GM19351 (cell line): ENCODE measurements around the gene SDHC.
"Not testable (repeated sequence)": the region's sequence is repeated elsewhere in the genome, so short reads cannot be mapped to it uniquely, and the experiment has no call there.

Experiments used
- ATAC-seq: cut with Tn5 transposase; IDR thresholded peaks from one replicate; pipeline ENCODE4 v1.9.1; 2021; ENCODE audit warnings: mild to moderate bottlenecking, moderate library complexity; ENCODE audit not compliant: unreplicated experiment

SDHC gene

DNA sequence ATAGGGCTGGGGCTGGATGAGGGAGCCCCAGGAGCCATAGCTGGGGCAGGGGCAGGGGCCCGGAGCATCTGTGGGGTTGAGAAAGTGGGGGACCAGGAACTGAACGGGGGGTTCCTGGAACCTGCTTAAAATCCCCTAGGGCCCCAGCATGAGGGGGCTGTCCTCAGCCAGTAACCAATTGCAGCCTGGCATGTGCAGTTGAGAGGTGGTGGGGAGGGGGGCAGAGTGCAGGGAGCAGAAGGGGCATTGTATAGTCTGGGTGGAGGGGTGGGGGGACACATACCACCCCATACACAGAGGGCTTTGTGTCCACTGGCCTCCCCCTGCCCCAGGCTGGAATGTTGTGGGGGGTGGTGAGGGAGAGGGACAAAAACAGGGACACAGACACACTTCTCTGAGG is 4.3 kb upstream of the SDHC start, which contains the start of gene MPZ:
Gene MPZ (minus strand): TSS at position 101 of the 400 bp plus-strand sequence. CDS start 63 bp downstream, at position 38.
- ATAC-seq, result no peak

DNA sequence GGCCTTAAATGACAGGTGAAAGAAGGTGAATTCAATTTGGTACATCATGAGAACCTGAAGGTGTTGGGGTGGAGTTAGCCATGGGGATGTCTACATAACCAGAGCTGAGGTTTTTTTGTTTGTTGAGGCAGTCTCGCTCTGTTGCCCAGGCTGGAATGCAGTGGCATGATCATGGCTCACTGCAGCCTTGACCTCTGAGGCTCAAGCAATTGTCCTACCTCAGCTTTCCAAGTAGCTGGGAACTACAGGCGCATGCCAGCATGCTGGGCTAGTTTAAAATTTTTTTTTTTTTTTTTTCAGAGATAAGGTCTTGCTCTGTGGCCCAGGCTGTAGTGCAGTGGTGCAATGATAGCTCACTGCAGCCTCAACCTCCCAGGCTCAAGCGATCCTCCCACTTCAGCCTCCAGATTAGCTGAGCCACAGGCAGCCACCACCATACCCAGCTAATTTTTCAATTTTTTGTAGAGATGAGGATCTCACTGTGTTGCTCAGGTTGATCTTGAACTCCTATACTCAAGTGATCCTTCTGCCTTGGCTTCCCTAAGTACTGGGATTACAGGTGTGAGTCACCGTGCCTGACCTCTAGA is 2.5 kb upstream of the SDHC start:
- no peak for ATAC-seq

DNA sequence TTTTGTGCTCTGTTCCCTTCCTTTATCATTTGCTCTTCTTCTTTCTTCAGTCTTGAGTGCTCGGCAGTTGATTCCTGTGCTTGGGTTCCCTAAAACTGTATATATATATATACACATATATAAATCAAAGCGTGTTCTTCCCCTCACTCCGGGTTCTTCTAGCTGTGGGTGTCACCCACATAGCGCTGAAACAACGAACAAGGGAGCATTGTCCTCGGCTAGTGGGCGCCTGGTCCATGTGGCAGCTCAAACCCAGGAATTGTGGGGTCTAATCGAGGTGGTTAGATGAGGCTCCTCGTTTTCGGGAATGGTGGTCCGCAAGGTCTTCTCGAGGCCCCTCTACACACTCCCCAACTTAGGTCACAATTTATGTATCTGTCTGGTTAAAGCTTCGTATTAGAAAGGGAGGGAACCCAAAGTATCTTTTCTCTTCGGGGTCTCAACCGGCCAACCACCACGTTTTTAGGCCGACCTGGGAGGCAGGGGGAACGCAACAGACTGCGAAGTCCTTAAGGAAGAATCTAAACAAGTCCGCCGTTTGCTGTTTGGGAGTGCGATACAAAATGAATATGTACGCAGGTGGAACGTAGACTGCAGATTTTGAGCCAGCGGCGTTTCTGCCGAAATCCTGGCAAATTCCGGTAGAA is 504 bp upstream of the SDHC start:
- ATAC-seq, result no peak

DNA sequence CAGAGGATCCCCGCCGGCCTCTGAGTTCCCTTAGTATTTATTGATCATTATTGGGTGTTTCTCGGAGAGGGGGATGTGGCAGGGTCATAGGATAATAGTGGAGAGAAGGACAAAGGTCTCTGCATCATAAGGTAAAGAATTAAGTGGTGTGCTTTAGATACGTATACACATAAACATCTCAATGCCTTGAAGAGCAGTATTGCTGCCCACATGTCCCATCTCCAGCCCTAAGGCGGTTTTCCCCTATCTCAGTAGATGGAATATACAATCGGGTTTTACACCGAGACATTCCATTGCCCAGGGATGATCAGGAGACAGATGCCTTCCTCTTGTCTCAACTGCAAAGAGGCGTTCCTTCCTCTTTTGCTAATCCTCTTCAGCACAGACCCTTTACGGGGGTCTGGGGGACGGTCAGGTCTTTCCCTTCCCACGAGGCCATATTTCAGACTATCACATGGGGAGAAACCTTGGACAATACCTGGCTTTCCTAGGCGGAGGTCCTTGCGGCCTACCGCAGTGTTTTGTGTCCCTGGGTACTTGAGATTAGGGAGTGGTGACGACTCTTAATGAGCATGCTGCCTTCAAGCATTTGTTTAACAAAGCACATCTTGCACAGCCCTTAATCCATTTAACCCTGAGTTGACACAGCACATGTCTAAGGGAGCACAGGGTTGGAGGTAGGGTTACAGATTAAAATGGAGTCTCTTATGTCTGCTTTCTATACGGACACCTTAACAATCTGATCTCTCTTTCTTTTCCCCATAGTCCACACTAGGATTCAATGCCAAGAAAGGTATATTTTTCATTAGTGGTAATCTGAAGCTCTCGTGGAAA is 1.9 kb downstream of the SDHC start:
- not testable (repeated sequence) for ATAC-seq

DNA sequence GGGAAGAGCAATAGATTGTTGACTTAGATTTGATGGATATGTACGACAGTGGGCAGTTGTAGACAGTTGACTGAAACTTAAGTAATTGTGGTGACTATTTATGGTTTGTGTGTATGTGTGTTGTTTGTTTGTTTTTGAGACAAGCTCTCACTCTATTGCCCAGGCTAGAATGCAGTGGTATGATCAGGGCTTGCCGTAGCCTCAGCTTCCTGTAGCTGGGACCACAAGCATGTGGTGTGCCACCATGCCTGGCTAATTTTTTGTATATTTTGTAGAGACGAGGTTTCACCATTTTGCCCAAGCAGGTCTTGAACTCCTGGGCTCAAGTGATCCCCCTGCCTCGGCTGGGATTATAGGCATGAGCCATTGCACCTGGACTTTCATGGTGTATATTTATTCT is 9.8 kb downstream of the SDHC start:
- no peak for ATAC-seq

DNA sequence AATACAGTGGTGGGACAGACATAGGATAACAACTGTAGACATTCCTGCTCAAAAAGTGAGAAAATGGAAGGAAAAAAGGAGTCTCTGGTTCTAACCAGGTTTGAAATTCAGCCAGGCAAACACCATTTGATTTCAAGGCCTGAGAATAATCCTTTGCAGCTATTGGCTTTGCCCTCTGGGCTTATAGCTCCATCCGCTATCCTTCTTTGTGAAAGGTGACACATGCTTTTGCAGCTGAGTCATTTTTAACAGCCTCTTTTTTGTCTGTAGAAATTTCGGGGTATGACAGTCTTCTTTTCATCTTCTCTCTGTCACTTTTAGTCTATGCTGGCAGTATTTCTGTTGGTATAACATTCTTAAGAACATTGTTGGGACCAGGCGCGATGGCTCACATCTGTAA is 16.2 kb downstream of the SDHC start:
- ATAC-seq, result no peak

DNA sequence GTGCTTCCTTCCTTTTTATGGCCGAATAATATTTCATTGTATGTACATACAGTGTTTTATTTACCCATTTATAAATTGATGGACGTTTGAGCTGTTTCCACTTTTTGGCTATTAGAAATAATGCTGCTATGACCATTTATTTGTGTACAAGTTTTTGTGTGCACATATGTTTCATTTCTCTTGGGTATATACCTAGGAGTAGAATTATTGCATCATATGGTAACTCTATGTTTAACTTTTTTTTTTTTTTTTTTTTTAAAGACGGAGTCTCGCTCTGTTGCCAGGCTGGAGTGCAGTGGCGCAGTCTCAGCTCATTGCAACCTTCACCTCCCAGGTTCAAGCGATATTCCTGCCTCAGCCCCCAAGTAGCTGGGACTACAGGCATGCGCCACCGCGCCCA is 19.0 kb downstream of the SDHC start:
- ATAC-seq, result no peak

DNA sequence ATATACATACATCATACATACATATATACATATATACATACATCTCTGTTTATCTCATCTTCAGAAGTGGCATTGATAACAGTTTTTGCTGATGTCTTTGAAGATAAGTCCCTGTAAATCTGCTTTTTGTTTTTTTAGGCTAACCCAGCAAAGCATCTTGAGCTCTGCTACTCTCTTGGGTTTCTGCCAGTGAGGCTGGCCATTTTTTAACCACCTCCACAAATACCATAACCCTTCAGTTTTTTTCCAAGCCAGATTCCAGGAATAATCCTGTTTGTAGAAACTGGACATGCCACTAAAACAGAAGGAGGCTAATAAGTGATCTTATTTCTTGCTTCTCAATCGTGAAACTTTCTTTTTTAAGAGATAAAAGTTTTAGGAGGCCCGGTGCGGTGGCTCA is 21.6 kb downstream of the SDHC start:
- ATAC-seq, result no peak

DNA sequence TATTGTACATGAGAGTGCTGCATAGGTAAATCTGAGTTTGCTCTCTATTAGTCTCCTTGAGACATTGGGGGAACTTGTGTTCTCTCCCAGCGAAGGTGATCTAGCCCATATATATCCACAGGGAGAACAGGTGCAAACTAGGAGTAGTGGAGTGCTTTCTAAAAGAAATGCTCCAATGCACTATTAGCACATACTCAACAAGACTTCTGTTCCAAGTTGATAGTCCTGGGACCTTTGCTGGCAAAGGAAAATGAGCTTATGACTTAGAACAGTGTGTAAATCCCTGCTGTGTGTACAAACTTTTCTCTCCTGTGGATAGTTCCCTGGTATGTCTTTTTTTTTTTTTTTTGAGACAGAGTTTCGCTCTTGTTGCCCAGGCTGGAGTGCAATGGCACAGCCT is 28.0 kb downstream of the SDHC start:
- ATAC-seq, result no peak

DNA sequence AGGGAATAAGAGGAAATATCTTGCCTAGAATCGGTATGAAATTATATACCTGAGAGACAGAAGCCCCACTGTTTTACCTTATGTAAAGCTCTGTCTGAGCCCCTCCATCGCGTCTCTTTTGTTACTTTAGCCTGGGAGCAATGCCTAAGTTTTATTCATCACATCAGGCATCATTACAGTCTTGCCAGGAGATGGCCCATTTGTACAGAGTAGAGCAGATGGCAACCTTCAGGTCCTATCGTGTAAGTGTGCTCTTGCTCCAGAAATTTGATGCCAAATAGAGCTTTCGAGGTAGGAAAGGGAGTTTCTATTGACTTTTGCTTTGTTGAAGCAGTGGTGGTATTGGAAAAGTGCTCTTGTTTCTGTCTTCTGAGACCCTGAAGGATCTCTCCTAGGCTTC is 28.6 kb downstream of the SDHC start:
- no peak for ATAC-seq

DNA sequence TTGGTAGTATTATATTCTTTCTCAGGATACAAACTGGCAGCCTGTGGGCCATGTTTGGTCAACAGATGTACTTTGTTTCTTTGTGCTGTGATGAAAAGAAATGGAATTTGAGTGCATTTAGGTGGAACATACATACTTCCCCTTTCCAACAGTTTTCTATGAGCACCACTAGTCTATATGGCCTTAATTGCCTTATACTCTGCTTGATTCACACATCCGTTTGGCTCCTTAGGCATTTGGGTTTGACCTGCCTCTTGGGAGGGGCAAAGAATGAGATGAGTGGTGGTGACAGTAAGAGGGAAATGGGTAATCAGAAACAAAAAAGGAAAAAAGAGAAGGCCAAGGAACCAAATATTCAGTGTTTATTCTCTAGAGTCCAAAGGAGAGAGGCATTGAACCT is 36.5 kb downstream of the SDHC start:
- no peak for ATAC-seq

DNA sequence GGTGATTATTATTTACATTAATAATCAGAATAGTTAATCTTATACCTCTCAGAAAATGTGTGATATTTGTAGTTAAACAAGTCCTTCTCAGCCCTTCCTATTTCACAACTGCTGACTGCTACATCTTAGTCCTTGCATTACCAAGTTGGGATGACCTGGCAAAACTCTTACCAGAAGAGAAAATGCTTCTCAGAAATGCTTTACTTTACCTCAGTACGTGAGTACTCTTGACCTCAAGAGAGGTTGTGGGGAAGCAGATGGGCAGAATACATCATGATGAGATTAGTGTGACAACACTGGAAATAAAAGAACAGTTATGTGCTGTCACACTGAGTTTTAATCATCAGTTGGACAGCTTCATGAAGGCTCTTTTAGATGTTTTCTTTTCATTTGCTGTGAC is 37.3 kb downstream of the SDHC start:
- ATAC-seq, result no peak

DNA sequence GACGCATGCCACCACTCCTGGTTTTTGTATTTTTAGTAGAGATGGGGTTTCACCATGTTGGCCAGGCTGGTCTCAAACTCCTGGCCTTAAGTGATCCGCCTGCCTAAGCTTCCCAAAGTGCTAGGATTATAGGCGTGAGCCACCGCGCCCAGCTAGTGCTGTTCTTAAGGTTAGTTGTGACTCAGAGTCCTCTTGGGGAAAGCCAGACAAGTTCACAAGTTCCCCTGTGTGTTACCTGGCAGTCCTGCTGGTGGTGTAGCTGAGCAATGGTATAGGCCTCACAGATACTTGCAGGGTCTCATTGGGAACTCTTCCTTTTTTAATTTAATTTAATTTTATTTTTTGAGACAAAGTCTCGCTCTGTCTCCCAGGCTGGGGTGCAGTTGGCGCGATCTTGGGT is 42.9 kb downstream of the SDHC start:
- ATAC-seq, result no peak

DNA sequence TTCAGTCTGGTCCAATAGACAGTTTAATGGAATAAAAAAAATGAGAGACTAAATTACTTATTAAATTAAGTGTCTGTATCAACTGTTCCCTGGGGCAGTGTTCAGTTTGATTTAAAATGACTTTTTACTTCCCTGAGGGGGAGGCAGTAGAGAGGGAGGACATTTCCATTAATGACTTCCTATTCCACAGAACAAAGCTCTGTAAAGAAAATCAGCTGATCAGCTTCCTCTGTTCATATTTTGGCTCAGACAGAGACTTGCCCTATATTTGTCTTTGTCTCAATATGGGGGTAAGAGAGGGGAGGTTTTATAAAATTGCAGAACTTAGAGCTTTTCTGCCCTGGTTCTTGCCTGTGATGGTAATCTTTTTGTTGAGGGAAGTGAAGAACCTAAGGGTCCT is 45.1 kb downstream of the SDHC start:
- ATAC-seq, result no peak

DNA sequence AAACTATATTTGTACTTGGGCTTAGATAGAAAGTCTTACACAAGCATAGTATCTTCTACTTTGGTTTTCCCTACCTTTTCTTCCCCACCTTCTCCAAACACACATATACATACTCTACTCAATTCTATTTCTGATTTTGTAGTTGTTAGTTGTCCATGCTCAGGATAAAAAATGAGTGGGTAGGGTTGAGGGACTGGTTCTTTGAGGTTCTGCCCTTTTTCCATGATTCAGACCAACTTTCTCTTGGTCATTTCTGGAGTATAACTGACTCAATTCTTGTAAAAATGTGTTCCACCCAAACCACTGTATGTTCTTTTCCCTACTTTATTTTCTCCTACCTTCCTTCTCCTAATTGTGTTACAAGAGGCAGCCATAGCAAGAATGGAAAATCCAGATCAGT is 50.2 kb downstream of the SDHC start:
- no peak for ATAC-seq

DNA sequence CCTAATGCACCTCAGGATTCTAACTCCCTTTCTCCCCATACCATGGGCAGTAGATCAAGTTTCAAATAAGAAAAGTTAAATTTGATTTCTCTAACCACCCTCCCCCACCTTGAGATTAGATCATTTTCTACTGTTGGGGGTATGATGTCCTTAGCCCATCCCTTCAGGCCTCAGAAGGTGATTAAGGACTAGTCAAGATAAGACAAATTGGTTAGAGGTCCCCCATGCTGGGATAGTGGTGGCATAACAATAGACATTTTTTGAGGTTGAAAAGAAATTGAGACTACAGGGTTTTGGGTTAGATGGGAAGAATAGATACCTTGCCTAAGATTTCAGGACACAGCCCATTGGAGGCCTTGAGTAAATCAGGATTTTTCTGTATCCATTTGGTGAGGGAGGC is 51.0 kb downstream of the SDHC start:
- ATAC-seq, result no peak

DNA sequence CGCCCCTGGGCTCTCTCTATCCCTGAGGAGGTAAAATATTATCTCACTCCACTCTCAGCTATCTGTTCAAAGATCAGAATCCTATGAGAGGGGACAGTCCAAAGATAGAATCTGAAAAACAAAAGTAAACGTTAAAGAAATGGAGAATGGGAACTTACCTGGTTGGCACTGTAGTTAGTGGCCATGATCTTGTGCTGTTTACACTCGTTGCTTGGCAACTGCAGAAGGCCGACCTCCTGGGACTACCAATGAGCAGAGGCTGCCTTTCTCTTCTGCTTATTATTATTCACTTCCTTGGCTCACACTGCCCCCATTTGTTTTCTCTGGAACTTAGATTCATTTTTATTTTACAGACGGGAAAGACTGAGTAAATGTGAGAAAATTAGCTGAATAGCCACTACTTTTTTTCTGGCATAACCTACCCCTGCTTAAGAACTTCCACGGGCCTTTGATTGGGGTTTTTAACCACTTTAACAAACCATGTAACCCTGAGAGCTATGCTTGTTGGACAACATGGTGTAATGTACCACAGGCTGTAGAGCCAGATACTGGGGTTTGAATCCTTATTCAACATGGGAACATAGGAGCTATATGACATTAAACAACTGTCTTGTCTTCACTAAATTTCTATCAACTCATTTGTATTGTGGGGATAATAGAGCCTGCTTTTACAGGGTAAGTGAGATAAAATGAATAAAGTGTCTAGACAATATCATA is 53.7 kb downstream of the SDHC start, which contains the start of gene CFAP126:
Gene CFAP126 (minus strand): TSS at position 193 of the 717 bp plus-strand sequence. CDS start 8 bp downstream, at position 185.
- no peak for ATAC-seq

DNA sequence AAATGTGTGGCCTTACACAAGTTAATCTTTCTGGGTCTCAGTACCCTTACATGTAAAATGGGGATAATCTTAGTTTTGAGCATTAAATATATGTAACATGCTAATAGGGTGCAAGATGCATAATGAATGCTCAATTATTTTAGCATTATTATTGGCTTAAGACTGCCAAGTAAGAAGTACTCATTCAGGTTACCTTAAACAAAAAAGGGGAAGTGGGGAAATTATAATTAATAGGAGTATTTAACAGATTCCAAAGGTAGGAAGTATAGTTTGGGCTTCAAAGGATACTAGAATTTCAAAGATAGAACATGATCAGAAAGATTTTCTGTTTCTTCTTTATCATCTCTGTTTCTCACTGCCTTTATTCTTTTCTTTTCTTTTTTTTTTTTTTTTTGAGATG is 59.3 kb downstream of the SDHC start:
- ATAC-seq, result no peak

DNA sequence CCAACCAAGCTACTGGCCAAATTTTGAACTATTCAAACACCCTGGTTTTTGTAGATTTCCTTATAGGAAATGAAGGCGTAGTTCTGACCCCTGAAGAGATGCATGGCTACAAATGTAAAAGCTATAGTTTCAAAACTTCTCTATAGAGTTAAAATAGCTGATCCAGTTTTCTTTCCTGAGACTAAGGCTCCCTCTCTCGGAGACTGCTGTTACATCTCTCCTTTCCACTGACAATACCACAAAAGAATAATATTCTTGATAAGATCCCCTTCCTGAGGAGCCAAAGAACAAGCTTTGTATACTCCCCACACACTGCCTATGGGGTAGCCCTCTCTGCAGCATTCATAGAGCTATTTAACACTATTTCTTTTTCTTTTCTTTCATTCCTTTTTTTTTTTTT is 60.2 kb downstream of the SDHC start:
- no peak for ATAC-seq

DNA sequence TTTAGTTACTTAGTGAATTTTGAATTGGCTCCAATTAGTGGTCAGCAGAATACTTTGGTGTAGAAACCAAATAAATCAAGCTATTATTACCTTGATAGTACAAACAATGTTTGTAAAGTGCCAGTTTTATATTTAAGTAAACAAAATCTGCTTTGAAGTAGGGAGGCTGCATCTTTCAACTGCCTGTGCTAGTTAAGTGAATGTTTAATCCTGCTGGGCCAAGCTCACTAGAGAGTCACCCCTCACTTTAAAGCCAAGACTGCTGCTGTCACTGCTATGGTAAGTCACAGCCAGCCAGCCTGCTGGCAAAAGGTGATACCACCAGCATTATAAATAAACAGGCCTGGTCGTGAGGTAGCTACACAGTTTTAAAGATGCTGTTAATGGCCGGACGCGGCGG is 63.8 kb downstream of the SDHC start:
- no peak for ATAC-seq

DNA sequence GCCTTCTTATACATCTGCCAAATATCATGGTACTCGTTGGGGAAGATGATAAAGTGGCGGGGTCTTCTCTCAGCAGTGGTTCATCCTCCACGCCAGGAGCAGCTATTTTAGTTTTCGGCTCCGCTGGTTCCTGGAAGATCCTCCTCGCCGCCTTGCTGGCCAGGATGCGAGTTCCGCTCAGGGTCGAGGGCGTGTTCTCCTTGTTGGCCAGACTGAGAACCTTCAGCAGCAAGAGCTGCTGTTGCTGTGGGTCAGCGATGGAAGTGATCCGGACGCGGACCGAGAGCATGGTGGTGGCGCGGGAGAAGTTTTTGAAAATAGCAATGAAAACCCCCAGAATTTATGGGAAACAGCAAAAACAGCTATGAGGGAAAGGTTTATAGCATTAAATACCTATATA is 64.9 kb downstream of the SDHC start:
- ATAC-seq, result no peak
